KMS-11 (cell line): ENCODE results near the gene ZNF777.
"Not testable (repeated sequence)": the region's sequence is repeated elsewhere in the genome, so short reads cannot be mapped to it uniquely, and the experiment has no call there.

Source experiments
- H2AFZ ChIP-seq: fragments of 200-600 bp; sonication (generic); 2 replicates; pipeline ENCODE4 v1.6.1; 2016; ENCODE audit warnings: antibody characterized with exemption, mixed run types, low read depth
- H3K27ac ChIP-seq: fragments of 200-600 bp; sonication (generic); 2 replicates; pipeline ENCODE4 v1.6.1; 2016; ENCODE audit warnings: mild to moderate bottlenecking, mixed run types
- H3K27me3 ChIP-seq: fragments of 200-600 bp; sonication (generic); 2 replicates; pipeline ENCODE4 v1.6.1; 2017; ENCODE audit warnings: mild to moderate bottlenecking, low read depth, mixed run types, moderate library complexity; ENCODE audit not compliant: insufficient read depth
- H3K36me3 ChIP-seq: fragments of 200-600 bp; sonication (generic); 2 replicates; pipeline ENCODE4 v1.6.1; 2017; ENCODE audit warnings: mild to moderate bottlenecking, mixed run types; ENCODE audit not compliant: insufficient read depth
- H3K4me1 ChIP-seq: fragments of 200-600 bp; sonication (generic); 2 replicates; pipeline ENCODE4 v1.6.1; 2016; ENCODE audit warnings: mild to moderate bottlenecking, low read depth, mixed run types; ENCODE audit not compliant: poor library complexity, severe bottlenecking
- H3K4me2 ChIP-seq: fragments of 200-600 bp; sonication (generic); 2 replicates; pipeline ENCODE4 v1.7.0; 2016; ENCODE audit warnings: mild to moderate bottlenecking, mixed run types
- H3K4me3 ChIP-seq: fragments of 200-600 bp; sonication (generic); IDR thresholded peaks from 2 replicates; pipeline ENCODE4 v1.6.1; 2017; ENCODE audit warnings: low read depth, low read length, mixed read lengths; ENCODE audit not compliant: insufficient read depth
- H3K79me2 ChIP-seq: fragments of 200-600 bp; sonication (generic); 2 replicates; pipeline ENCODE4 v1.6.1; 2016; ENCODE audit warnings: low read depth, mixed run types; ENCODE audit not compliant: insufficient read depth
- H3K9ac ChIP-seq: fragments of 200-600 bp; sonication (generic); 2 replicates; pipeline ENCODE4 v1.6.1; 2016; ENCODE audit warnings: mild to moderate bottlenecking, mixed run types
- H4K20me1 ChIP-seq: fragments of 200-600 bp; sonication (generic); 2 replicates; pipeline ENCODE4 v1.6.1; 2016; ENCODE audit warnings: mild to moderate bottlenecking, mixed run types; ENCODE audit not compliant: insufficient read depth
- CTCF ChIP-seq: fragments of 200-600 bp; sonication (generic); conservative IDR thresholded peaks from 2 replicates; pipeline ENCODE4 v1.6.1; 2017; ENCODE audit warnings: low read depth, mild to moderate bottlenecking, antibody characterized with exemption, low read length, moderate library complexity, mixed read lengths

ZNF777 gene

DNA sequence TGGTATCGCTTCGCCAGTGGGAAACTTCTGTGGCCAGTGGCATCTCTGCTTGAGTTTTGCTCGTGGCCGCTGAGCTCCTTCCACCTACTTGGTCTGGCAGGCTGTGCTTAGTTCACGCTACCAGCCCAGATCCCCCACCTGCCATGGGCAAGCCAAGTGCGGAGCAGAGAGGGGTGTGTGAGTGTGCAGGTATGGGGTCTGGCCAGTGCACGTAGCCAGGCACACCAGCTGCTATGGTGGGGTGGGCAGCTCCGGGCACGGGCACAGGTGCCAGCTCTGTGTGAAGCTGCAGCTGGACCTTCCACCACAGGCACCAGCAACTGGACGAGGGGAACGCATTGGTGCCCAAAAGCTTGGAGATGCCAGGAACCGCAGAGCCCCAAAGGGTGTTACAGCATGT is 56.5 kb downstream of the ZNF777 start:
- Histone ChIP-seq H3K79me2 (no peaks in the 10 kb centered on the region), H3K4me3 (no peak overlapping the region), H3K9ac (no peak overlapping the region), H3K4me1 (no peaks in the 10 kb centered on the region), H3K36me3 (no peaks in the 10 kb centered on the region), H3K4me2 (no peak overlapping the region), H3K27me3 (no peaks in the 10 kb centered on the region), H2AFZ (no peak overlapping the region), H3K27ac (no peak overlapping the region), H4K20me1 (no peaks in the 10 kb centered on the region)
- TF ChIP-seq CTCF: no peak

- no peak overlapping the region for H3K4me2 ChIP-seq
- no peaks in the 10 kb centered on the region for H3K79me2 ChIP-seq
- TF ChIP-seq CTCF: no peak
- H3K36me3 ChIP-seq: no peaks in the 10 kb centered on the region
- no peaks in the 10 kb centered on the region for H3K4me1 ChIP-seq
- H4K20me1 ChIP-seq: no peaks in the 10 kb centered on the region
- H3K4me3 ChIP-seq: no peak overlapping the region
- H3K27me3 ChIP-seq: no peaks in the 10 kb centered on the region
- no peak overlapping the region for H2AFZ ChIP-seq
- no peak overlapping the region for H3K27ac ChIP-seq
- H3K9ac ChIP-seq: no peak overlapping the region
These were observed 62.6 kb downstream of the ZNF777 start for GRCh38 chr7:149398195-149398820.

GRCh38 chr7:149397470-149398043 is 63.3 kb downstream of the ZNF777 start:
- H3K4me2 ChIP-seq: no peak overlapping the region
- H3K4me3 ChIP-seq: no peak overlapping the region
- H3K27ac ChIP-seq: no peak overlapping the region
- H3K79me2 ChIP-seq: no peaks in the 10 kb centered on the region
- no peak for TF ChIP-seq CTCF
- no peaks in the 10 kb centered on the region for H3K36me3 ChIP-seq
- no peaks in the 10 kb centered on the region for H4K20me1 ChIP-seq
- no peak overlapping the region for H2AFZ ChIP-seq
- no peak overlapping the region for H3K9ac ChIP-seq
- no peaks in the 10 kb centered on the region for H3K4me1 ChIP-seq
- no peaks in the 10 kb centered on the region for H3K27me3 ChIP-seq

DNA sequence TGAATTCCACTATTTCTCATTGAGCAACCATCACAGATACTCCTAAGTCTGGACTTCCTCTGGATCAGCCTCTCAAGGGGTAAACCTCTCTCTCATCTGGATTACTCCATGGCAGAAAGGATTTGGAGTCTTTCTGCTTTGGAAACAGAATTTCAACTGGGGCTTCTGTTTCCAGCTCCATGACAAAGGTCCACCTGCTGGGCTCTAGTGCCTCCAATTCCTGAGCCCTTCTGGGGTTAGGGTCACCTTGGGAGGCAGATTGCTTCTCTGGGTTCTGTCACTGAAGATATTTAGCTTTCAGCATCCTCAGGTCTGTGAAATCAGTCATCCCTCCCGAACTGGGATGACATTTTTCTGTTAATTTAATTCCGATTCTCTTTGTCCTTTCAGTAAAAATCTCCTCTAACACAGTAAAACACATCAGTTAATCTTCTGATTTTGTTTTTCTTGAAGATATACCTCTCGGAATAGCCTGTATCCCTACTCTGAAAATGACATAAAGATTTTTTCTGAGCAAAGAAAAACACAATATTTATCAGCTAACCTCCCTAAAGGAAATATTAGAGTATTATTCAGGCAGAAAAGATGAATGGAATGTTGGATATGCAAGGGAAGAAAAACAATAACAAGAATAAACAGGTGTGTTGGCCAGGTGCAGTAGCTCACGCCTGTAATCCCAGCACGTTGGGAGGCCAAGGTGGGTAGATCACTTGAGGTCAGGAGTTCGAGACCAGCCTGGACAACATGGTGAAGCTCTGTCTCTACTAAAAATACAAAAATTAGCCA is 72.1 kb downstream of the ZNF777 start:
- not testable (repeated sequence) for H3K27ac ChIP-seq, H4K20me1 ChIP-seq, H3K36me3 ChIP-seq, H3K79me2 ChIP-seq, H2AFZ ChIP-seq, H3K27me3 ChIP-seq, H3K4me1 ChIP-seq, H3K4me3 ChIP-seq, H3K9ac ChIP-seq, H3K4me2 ChIP-seq

DNA sequence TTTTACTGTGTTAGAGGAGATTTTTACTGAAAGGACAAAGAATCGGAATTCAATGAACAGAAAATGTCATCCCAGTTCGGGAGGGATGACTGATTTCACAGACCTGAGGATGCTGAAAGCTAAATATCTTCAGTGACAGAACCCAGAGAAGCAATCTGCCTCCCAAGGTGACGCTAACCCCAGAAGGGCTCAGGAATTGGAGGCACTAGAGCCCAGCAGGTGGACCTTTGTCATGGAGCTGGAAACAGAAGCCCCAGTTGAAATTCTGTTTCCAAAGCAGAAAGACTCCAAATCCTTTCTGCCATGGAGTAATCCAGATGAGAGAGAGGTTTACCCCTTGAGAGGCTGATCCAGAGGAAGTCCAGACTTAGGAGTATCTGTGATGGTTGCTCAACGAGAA is 74.3 kb downstream of the ZNF777 start:
- H3K36me3 ChIP-seq, H3K4me1 ChIP-seq, H3K27ac ChIP-seq, H4K20me1 ChIP-seq, H3K4me2 ChIP-seq, H3K9ac ChIP-seq, H2AFZ ChIP-seq, H3K27me3 ChIP-seq, H3K4me3 ChIP-seq, H3K79me2 ChIP-seq: not testable (repeated sequence)
